ENCODE measurements around the gene ALK.

DNA sequence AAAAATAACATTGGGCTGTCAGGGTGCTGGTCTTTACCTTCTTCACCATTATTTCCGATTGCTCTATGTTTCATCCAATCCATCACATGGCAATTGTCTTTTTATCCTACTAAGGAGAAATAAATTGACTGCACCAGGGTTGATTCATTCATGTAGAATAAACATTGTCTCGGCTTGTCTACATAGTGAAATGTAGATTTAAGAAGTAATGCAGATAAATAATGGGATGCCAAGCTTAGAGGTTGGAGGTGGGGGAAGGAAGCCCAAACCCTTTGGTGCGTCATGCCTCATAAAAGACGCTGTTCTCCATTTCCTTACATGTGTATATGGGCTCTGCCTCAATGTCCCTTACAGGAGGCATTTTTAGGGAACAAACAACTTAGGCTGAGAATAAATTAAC lies 117.8 kb downstream of the ALK start:
- TF ChIP-seq, protein P1, sequence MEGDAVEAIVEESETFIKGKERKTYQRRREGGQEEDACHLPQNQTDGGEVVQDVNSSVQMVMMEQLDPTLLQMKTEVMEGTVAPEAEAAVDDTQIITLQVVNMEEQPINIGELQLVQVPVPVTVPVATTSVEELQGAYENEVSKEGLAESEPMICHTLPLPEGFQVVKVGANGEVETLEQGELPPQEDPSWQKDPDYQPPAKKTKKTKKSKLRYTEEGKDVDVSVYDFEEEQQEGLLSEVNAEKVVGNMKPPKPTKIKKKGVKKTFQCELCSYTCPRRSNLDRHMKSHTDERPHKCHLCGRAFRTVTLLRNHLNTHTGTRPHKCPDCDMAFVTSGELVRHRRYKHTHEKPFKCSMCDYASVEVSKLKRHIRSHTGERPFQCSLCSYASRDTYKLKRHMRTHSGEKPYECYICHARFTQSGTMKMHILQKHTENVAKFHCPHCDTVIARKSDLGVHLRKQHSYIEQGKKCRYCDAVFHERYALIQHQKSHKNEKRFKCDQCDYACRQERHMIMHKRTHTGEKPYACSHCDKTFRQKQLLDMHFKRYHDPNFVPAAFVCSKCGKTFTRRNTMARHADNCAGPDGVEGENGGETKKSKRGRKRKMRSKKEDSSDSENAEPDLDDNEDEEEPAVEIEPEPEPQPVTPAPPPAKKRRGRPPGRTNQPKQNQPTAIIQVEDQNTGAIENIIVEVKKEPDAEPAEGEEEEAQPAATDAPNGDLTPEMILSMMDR (IDR thresholded peaks at IDR 0.05): no peak
- no peak for TF ChIP-seq POLR2A (IDR thresholded peaks at IDR 0.05)
